Activated CD4-positive, CD25-positive, alpha-beta regulatory T cell treated with anti-CD3 and anti-CD28 coated beads, Interleukin-2, amount 50 U/mL, for 72 hours (primary cell): ENCODE results near the gene TMEM116.

ENCODE experiments used
- DNase-seq: peaks from one replicate; pipeline ENCODE4 v3.0.0; 2021

Gene TMEM116

DNA sequence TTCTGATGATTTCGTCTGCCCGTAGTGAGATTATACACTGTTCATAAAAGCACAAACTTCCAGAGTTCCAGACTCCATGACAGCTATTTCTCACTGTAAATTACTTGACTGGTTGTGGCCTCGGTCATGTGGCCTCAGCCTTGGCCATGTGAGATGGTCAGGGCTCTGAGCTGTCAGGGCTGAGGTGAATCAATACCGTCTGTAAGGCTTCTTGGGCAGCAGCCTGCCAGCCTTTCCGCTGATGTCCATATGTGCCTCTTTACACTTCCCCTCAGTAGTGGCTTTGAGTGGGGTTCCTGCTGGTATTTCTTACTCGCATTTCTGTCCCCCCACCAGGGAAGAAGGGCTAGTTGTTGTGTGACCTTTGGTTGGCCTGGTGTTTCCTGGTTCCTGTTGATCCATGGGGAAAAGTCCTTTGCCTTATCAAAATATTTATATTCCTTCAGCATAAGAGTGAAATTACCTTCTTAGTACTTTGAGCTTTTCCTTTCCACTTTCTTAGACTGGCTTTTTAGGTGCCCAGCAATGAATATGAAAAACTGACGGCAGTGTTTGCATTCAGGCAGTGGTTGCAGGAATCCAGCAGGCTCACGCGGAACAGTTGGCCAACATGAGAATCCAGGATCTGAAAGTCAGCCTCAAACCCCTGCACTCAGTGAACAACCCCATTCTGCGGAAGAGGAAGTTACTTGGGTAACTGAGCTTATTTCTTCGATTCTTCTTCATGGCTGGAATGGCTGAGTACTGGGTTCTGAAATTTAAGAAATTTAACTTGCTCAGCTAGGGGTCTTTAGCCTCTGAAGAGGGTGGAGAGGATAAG lies 124.8 kb downstream of the TMEM116 start:
- DNase-seq, result no peak

DNA sequence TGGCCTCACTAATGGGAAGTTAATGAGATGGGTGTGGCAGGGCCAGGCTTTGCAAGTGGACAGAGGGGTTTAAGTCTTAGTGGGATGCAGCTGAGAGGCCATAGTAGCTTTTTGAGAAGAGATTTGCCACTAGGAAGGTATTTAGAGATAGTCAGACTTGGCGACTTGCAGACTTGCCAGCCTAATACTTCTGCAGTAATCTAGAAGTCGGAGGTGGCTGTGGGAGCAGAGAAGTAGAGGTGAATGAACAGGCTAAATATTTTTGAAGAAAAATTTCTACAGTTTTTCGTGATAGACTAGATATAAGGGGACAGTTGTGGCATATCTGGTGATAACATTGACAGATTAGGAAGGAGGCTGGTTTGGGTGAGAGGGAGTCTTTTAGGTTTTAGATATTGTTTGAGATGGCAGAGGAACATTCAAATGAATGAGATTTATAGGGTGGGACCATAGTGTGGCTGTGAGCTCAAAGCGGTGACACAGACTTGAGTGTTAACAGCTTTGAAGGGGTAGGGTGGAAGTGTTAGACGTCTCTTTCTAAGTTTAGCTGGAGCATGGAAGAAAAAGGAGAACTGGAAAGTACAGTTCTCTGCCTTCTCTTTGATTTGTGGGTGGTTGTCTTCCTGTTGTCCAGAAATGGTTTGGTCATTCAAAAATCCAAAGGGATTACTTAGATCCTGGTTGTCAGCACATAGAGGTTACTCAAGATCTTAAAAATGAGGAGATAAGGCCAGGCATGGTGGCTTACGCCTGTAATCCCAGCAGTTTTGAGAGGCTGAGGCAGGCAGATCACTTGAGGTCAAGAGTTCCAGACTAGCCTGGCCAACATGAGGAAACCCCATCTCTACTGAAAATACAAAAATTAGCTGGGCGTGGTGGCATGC lies 126.1 kb downstream of the TMEM116 start:
- no peak for DNase-seq

DNA sequence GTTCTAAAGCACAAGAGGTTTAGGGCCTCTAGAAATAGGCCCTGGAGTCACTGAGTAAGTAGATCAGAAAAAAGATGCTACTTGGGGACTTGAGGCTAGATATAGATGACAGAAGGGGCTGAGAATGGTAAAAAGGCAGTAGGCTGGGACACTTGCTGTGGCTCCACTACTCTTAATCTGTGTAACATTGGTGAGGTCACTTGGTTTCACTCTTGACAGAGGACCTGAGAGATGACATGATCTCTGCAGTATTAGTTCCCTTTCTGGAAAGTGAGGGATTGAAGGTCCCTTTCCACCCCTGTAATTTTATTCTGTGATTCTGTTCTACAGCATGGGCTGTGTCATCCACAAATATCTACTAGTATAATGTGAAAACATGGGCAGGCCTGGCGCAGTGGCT lies 131.2 kb downstream of the TMEM116 start:
- DNase-seq, result no peak
